Activated naive CD4-positive, alpha-beta T cell treated with anti-CD3 and anti-CD28 coated beads, Interleukin-2, amount 10 ng/mL, durations not matched to agents 7 days and 5 days (primary cell): Measurements from ENCODE around the gene ASPDH.
A peak's percentile ranks its signal among the peaks of the same experiment; 100 is the strongest.

Experiments used
- CTCF ChIA-PET: fragments of 350-600 bp; sonication (Branson Sonifier 250); formaldehyde crosslinking; loops from one replicate; lab custom pipeline; 2021; ENCODE audit warnings: antibody characterized with exemption; lab: Charles Lee
- DNase-seq: peaks from one replicate; pipeline ENCODE4 v3.0.0-alpha.2; 2020
- H3K27ac Mint-ChIP-seq: one replicate; pipeline ENCODE4 v1.8.0; 2021; ENCODE audit warnings: mild to moderate bottlenecking, moderate library complexity, mixed read lengths
- H3K27me3 Mint-ChIP-seq: one replicate; pipeline ENCODE4 v1.8.0; 2021; ENCODE audit warnings: mild to moderate bottlenecking, mixed read lengths
- H3K36me3 Mint-ChIP-seq: one replicate; pipeline ENCODE4 v1.8.0; 2021; ENCODE audit warnings: mixed read lengths
- H3K4me1 Mint-ChIP-seq: one replicate; pipeline ENCODE4 v1.8.0; 2021; ENCODE audit warnings: mixed read lengths
- H3K4me3 Mint-ChIP-seq: one replicate; pipeline ENCODE4 v1.8.0; 2021; ENCODE audit warnings: mild to moderate bottlenecking, moderate library complexity, mixed read lengths
- H3K9me3 Mint-ChIP-seq: one replicate; pipeline ENCODE4 v1.8.0; 2021; ENCODE audit warnings: mixed read lengths

ASPDH gene

DNA sequence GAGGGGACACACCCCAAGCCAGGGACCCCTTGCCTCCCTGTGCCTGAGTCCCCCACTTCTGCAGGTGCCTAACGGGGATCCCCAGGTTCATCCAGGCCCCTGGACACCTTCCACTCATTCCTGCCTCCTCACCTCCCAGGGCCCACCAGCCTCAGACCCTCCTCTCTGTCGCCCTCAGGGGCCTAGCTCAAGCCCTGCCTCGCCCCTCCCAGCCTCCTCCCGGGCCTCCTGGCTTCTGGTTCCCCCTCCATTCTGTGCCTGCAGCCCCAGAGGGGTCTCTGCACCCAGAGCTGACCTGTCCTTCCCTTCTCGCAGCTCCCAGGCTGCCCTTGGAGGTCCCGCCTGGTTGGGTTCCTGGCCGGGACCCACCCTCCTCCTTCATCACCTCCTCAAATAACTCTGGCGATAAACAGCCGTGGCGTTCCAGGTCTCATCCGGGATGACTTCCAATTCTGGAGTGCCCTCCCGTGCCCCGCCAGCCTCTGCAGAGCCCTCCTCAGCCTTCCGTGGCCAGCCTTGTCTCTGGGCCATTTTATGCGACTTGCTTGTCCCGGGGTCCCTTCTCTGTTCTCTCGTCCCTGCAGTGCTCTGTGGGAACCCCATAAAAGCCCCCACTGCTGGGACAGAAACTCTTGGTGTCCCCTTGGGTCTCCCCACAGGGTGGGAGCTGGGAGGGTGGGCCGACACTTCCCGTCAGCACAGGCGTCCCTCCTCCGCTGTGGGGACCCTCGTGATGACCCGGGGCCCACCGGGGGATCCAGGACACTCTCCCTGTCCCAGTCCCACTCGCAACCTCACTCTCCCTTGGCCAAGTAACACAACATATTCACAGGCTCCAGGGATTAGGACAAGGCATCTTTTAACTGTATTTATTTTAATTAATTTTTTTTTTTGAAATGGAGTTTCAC, 11.9 kb downstream of the ASPDH start:
- CTCF ChIA-PET = no interaction called here
- no peaks in the 10 kb centered on the region for H3K9me3 Mint-ChIP-seq

DNA sequence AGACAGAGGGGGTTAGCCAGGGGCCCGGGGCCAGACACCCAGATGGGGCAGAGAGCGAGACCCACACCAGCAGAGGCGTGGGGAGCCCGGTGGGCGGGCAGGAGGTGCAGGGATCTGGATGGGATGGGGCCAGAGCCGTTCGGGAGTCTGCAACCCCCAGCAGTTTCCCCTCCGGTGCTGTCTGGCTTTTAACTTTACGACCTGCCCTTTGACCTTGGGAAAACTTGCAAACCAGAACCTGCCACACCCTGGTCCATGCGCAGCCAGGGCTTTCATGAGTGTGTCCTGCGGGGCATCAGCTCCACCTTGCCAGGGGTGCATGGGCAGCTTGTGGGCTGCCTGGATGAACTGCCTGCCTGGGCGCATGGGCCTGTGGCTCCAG, 12.5 kb downstream of the ASPDH start:
- DNase-seq = no peak
- Mint-ChIP-seq H3K27ac (no peak overlapping the region), H3K36me3 (no peaks in the 10 kb centered on the region), H3K4me1 (no peaks in the 10 kb centered on the region), H3K9me3 (no peaks in the 10 kb centered on the region), H3K27me3 (no peaks in the 10 kb centered on the region), H3K4me3 (no peak overlapping the region)
- CTCF ChIA-PET = no interaction called here

More for the DNA sequence above, 11.9 kb downstream of the ASPDH start:
- Mint-ChIP-seq H3K36me3 (no peaks in the 10 kb centered on the region), H3K4me1 (no peaks in the 10 kb centered on the region), H3K27ac (no peak overlapping the region), H3K27me3 (no peaks in the 10 kb centered on the region), H3K4me3 (no peak overlapping the region)
- DNase-seq = no peak

DNA sequence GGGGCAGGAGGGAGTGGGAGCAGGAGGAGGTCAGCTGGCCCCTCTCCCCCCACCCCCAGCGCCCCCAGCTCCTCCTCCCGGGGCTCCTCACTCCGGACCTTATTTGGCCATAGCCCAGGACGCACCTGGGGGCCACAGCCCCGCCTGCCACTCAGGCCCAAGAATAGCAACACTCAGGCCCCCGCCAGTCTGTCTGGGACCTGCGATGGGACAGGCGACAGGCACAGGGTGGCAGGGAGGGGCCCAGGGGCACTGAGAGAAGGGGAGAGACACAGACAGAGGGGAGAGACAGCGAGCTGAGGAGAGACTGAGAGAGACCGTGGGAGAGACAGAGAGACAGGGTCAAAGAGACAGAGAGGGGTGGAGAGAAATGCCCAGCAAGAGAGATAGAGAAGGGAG, 13.0 kb downstream of the ASPDH start:
- CTCF ChIA-PET = no interaction called here
- no peak for DNase-seq
- no peaks in the 10 kb centered on the region for H3K4me1 Mint-ChIP-seq
- H3K27ac Mint-ChIP-seq = no peak overlapping the region
- no peaks in the 10 kb centered on the region for H3K36me3 Mint-ChIP-seq
- H3K4me3 Mint-ChIP-seq = no peak overlapping the region
- H3K27me3 Mint-ChIP-seq = no peaks in the 10 kb centered on the region
- H3K9me3 Mint-ChIP-seq = no peaks in the 10 kb centered on the region

DNA sequence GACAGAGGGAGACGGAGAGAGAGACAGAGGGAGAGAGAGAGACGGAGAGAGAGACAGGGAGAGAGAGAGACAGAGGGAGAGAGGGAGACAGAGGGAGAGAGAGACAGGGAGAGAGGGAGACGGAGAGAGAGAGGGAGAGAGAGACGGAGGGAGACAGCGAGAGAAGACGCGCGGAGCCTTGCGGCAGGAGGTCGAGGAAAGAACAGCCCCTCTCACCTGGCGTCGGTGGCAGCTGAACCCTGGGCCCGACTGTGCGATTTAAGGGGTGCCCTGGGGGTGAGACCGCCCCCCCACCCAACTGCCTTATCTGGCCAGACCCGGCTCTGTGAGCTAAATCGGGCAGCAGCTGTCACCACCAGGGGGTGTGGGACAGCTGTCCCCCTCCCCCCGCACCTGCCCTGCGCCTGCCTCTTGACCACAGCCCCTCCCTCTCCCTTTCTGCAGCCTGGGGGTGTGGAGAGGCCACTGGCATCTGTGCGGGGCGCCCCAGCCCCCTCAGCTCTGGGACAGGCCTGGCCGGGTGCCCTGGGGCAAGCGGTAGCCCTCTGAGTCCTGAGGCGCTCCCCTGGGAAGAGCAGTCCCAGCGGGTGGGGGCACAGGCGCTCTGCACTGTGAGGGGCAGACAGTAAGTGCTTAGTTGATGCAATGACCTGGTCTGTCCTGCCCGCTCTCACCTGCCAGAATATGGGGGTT, 13.5 kb downstream of the ASPDH start:
- H3K4me3 Mint-ChIP-seq = no peak overlapping the region
- H3K27ac Mint-ChIP-seq = no peak overlapping the region
- no peaks in the 10 kb centered on the region for H3K36me3 Mint-ChIP-seq
- peak; percentile 45 for DNase-seq
- no peaks in the 10 kb centered on the region for H3K27me3 Mint-ChIP-seq
- no peaks in the 10 kb centered on the region for H3K4me1 Mint-ChIP-seq
- CTCF ChIA-PET = no interaction called here
- H3K9me3 Mint-ChIP-seq = no peaks in the 10 kb centered on the region

DNA sequence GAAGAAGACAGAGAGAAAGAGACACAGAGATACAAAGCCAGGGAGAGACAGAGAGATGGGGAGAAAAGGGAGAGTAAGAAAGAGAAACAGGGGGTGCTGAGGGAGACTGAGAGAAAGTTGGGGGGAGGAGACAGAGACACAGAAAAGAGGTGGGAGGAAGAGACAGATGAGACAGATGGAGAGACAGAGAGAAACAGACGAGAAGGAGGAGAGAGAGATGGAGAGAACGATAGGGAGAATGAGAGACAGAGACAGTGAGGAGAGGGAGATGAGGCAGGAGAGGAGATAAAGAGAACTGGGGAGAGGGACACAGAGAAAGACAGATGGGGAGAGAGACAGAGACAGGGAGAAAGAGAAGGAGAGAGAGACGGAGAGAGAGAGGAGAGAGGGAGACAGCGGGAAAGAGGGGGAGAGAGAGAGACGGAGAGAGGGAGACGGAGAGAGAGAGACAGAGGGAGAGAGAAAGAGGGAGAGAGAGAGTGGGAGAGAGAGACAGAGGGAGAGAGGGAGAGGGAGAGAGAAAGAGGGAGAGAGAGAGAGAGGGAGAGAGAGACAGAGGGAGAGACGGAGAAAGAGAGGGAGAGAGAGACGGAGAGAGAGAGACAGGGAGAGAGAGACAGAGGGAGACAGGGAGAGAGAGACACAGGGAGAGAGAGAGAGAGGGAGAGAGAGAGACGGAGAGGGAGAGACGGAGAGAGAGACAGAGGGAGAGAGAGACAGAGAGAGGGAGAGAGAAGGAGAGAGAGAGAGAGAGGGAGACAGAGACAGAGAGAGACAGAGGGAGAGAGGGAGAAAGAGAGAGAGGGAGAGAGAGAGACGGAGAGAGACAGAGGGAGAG, 15.3 kb downstream of the ASPDH start:
- DNase-seq = no peak
- Mint-ChIP-seq H3K27ac (no peak overlapping the region), H3K27me3 (no peaks in the 10 kb centered on the region), H3K36me3 (no peaks in the 10 kb centered on the region), H3K4me3 (no peak overlapping the region), H3K9me3 (no peaks in the 10 kb centered on the region), H3K4me1 (no peaks in the 10 kb centered on the region)
- CTCF ChIA-PET = no interaction called here

DNA sequence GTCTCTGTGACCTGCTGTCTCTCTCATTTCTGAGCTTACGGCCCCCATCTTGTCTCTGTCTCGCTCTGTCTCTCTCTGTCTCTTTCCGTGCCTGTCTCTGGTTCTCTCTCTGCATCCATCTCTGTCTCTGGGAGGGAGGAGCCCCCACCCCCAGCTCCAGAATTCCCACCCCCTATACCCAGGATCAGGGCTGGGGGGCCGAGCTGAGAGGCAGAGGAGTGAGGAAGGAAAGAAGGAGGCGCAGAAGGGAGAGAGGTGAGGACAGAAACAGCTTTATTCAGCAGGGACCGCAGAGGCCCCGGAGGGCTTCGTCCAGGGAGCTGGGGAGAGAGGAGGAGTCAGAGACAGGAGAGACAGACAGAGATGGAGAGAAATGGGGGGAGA, 16.7 kb downstream of the ASPDH start:
- Mint-ChIP-seq H3K4me1 (peaks cover 5% of the 10 kb centered on the region), H3K27ac (no peak overlapping the region), H3K4me3 (no peak overlapping the region), H3K36me3 (no peaks in the 10 kb centered on the region), H3K9me3 (no peaks in the 10 kb centered on the region), H3K27me3 (peaks cover 6% of the 10 kb centered on the region)
- no peak for DNase-seq
- CTCF ChIA-PET = no interaction called here

DNA sequence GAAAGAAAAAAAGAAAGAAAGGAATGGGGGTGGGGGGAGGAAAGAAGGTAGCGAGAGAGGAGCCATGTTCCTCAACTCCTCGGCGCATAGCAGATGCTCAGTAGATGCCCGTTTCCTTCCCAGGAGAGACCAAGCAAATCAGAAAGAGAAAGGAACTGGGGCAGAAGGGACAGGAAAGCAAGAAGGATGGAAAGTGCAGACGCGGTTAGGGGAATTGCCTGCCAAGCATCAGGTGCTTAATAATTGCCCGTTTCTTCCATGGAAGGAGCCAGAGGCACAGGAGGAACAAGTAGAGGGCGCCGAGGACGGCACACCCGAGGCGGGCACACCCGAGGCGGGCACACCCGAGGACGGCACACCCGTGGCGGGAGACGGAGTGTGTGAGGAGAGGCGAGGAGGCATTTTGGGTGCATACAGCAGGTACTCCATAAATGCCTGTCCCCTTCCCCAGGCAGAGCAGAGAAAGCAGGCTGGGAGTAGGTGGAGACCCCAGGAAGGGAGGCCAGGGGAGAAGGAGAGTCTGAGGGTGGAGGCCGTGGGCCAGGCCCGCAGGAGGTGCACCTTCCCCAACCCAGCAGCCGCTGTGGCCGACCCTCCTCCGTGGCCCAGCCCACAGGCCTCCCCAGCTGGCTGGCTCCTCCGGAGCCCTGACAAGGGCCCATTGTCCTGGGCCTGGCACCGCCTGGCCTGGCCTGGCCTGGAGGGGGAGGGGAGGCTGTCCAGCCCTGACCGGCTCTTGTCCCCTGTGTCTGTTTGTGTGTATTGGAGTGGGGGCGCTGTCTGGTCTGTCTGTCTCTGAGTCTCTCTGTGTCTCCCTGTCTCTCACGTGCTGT, 17.3 kb downstream of the ASPDH start:
- Mint-ChIP-seq H3K4me3 (no peak overlapping the region), H3K4me1 (peaks cover 11% of the 10 kb centered on the region), H3K27me3 (peaks cover 12% of the 10 kb centered on the region), H3K9me3 (no peaks in the 10 kb centered on the region), H3K36me3 (no peaks in the 10 kb centered on the region), H3K27ac (no peak overlapping the region)
- DNase-seq = no peak
- CTCF ChIA-PET = no interaction called here

DNA sequence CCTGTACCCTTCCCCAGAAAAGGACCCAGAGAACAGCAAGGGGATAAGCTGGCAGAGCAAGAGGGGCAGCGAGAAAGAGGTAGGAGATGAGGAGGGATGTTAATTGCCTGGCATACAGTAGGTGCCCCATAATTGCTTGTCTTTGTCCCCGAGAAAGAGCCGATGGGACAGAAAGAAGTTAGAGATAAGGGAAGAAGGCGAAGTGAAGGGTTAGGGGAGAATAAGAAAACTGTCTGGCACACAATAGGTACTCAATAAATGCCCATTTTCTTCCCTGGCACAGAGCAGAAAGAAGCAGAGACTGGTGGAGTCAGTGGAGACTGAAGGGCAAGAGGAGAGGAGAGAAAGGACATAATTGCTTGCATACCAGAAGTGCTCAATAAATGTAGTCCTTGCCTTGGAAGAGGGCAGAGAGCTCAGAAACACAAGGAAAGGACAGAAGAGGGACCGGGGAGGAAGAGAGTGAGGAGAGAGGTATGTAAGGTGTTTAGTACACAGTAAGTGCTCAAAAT, 18.6 kb downstream of the ASPDH start:
- peaks cover 18% of the 10 kb centered on the region for H3K27me3 Mint-ChIP-seq

DNA sequence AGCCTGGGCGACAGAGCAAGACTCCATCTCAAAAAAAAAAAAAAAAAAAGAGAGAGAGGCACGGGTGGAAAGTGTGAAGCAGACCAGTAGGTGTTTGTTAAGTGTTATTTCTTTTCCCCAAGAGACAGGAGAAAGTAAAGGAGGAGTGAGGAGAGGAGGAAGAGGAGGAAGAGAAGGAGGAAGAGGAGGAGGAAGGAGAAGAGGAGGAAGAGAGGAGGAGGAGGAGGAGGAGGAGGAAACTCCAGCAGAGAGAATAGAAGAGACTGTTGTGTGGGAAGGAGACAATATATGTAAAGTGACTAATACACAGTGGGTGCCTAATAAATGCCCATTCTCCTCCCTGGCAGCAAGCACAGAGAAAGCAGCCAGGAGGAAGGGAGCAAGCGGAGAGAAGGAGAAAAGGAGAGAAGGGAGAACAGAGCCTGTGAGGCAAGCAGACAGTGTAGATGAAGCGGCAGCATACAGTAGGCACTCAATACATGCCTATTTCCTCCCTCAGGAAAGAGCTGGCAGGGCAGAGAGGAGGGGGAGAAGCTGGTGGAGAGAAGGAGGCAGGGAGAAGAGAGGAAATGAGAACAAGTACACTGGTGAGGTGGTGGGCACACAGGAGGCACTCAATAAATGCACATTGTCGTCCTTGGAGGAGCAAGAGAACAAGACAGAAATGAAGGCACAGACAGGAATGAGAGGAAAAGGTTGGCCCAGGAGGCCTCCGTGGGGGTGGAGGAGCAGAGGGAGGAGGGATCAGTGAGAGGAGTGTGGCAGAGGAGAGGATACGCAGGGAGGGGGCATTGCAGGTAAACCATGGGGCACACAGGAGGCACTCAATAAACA, 19.3 kb downstream of the ASPDH start:
- H3K4me3 Mint-ChIP-seq = no peak overlapping the region
- no peak for DNase-seq
- H3K4me1 Mint-ChIP-seq = peaks cover 13% of the 10 kb centered on the region
- no peaks in the 10 kb centered on the region for H3K36me3 Mint-ChIP-seq
- no peaks in the 10 kb centered on the region for H3K9me3 Mint-ChIP-seq
- H3K27ac Mint-ChIP-seq = no peak overlapping the region
- CTCF ChIA-PET = no interaction called here
- peaks cover 18% of the 10 kb centered on the region for H3K27me3 Mint-ChIP-seq

More for the DNA sequence above, 18.6 kb downstream of the ASPDH start:
- Mint-ChIP-seq H3K4me3 (no peak overlapping the region), H3K9me3 (no peaks in the 10 kb centered on the region), H3K4me1 (peaks cover 13% of the 10 kb centered on the region), H3K27ac (no peak overlapping the region), H3K36me3 (no peaks in the 10 kb centered on the region)
- DNase-seq = no peak
- CTCF ChIA-PET = no interaction called here

DNA sequence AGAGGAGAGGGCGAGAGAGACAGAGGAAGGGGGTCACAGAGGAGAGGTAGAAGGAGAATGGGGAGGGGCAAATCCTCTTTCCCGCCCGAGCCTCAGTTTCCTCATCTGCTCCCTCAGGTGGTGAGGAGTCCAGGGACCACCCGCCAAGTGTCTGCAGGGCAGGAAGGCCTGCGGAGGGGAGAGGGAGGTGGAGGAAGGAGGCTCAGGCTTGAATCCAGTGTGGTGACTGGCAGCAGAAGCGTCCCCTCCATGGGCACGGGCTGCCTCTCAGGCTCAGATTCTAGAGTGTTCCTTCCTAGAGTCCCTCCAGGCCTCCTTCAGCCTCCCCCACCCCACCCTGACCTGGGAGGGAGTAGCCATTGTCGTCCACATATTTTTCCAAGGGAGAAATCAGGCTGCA, 20.5 kb downstream of the ASPDH start:
- Mint-ChIP-seq H3K9me3 (no peaks in the 10 kb centered on the region), H3K4me1 (peaks cover 13% of the 10 kb centered on the region), H3K27me3 (peaks cover 29% of the 10 kb centered on the region), H3K27ac (no peak overlapping the region), H3K36me3 (no peaks in the 10 kb centered on the region), H3K4me3 (no peak overlapping the region)
- CTCF ChIA-PET = no interaction called here
- no peak for DNase-seq

DNA sequence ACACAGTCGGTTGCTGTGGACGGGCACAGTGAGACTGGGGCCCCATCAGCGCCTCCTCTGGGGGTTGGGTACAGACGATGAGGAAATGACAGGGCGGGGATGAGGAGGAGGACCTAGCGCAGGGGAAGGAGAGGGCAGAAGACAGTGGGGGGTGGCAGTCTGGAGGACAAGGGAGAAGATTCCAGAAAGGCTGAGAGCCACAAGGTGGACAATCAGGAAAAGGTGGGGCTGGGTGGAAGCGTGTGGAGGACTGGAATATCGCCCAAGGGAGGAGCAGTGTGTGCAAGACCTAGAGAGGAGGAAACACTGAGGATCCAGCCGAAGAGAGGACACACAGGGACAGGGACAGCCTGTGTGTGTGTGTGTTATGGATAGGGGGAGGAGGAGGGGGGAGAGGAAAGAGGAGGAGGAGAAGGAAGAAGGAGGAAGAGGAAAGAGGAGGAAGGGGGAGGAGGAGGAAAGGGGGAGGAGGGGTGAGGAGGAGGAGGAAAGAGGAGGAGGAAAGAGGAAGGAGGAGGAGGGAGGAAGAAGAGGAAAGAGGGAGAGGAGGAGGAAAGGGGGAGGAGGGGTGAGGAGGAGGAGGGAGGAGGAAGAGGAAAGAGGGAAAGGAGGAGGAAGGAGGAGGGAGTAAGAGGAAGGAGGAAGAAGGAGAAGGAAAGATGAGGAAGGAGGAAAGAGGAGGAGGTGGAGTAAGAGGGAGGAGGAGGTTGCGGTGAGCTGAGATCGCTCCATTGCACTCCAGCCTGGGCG, 21.2 kb downstream of the ASPDH start:
- Mint-ChIP-seq H3K27ac (no peak overlapping the region), H3K9me3 (no peaks in the 10 kb centered on the region), H3K4me3 (no peak overlapping the region), H3K36me3 (no peaks in the 10 kb centered on the region), H3K27me3 (peaks cover 36% of the 10 kb centered on the region), H3K4me1 (peaks cover 16% of the 10 kb centered on the region)
- CTCF ChIA-PET = no interaction called here
- DNase-seq = peak; percentile 44

DNA sequence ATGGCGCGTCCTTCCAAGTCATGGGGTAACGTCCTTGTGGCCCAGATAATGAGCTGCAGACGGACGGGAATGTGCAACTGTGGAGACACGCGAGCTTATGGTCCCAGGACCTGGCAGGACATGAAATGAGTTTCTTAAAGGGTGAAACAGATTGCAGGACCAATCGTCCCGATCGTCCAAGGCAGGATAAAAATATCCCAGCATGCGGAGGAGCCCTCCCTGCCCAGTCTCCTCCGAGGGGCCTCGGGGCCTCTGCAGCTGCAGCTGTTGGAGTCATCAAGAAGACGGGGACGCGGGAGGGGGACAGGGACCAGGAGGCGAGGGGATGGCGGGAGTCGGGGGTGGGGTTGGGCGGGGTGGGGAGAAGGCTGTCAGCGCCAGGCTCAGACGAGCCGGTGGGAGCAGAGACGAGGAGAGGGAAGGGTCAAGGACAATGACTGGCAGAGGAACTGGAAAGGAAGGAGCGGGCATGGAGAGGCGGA, 22.7 kb downstream of the ASPDH start:
- Mint-ChIP-seq H3K4me1 (peaks cover 20% of the 10 kb centered on the region), H3K27ac (no peak overlapping the region), H3K4me3 (no peak overlapping the region), H3K9me3 (peaks cover 5% of the 10 kb centered on the region), H3K27me3 (peaks cover 43% of the 10 kb centered on the region), H3K36me3 (peaks cover 2% of the 10 kb centered on the region)
- DNase-seq = no peak
- CTCF ChIA-PET = no interaction called here
